IPS-18a (cell line): ENCODE measurements around the gene WNT7A.

Source experiments
- H3K27ac ChIP-seq: one replicate; pipeline ENCODE4 v1.5.1; 2013; ENCODE audit warnings: low read length
- H3K27me3 ChIP-seq: one replicate; pipeline ENCODE4 v1.6.1; 2013; ENCODE audit warnings: mild to moderate bottlenecking, low read length; ENCODE audit not compliant: control insufficient read depth, insufficient read depth
- H3K36me3 ChIP-seq: one replicate; pipeline ENCODE4 v1.6.1; 2013; ENCODE audit warnings: low read depth, low read length; ENCODE audit not compliant: control insufficient read depth
- H3K4me1 ChIP-seq: one replicate; pipeline ENCODE4 v1.6.1; 2013; ENCODE audit warnings: low read depth, low read length; ENCODE audit not compliant: control insufficient read depth
- H3K4me3 ChIP-seq: one replicate; pipeline ENCODE4 v1.5.1; 2013; ENCODE audit warnings: low read length
- H3K9ac ChIP-seq: one replicate; pipeline ENCODE4 v1.6.1; 2013; ENCODE audit warnings: mild to moderate bottlenecking, low read length, moderate library complexity
- H3K9me3 ChIP-seq: one replicate; pipeline ENCODE4 v1.6.1; 2013; ENCODE audit warnings: low read depth, low read length; ENCODE audit not compliant: control insufficient read depth

Gene WNT7A

DNA sequence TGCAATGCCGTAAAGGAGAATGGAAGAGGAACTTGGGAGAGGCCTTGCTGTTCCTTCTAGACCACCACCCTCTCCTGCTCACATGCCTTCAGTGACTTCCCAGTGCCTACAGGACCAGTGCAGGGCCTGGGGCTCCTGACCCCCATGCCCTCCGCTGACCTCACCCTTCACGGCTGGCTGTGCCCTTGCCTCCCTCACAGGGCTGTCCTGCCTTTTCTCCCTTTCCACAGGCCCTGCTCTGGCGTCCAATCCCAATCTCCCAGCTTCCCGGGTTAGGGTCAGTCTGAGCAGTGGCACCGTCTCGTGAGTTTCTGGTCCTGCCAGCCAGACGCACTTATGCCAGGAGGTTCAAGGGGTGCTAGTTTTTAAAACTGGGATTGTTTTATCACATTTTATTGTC lies 110.4 kb downstream of the WNT7A start:
- Histone ChIP-seq H3K9me3 (no peaks in the 10 kb centered on the region), H3K27me3 (no peaks in the 10 kb centered on the region), H3K36me3 (no peaks in the 10 kb centered on the region), H3K4me1 (peaks cover 7% of the 10 kb centered on the region), H3K4me3 (no peak overlapping the region), H3K27ac (no peak overlapping the region), H3K9ac (no peak overlapping the region)

DNA sequence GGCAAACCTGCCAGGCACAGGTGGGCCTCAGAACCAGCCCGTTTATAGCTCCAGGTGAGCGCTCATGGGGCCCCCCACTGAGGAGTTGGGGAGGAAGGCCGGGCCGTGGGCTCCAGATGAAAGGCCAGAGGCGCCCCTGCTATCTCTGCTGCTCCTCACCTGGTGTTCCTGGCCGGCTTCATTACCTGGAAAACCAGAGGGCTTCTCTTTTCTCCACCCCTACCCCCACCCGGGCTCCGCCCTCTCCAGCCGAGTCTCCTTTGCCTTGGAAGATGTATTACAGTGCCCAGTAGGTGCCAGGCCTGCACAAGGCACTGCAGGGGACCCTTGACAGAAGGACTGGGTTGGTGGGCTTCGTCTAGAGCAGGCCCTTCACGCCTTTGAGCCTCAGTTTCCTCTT lies 111.4 kb downstream of the WNT7A start:
- H3K27me3 ChIP-seq: no peaks in the 10 kb centered on the region
- no peak overlapping the region for H3K4me3 ChIP-seq
- no peak overlapping the region for H3K9ac ChIP-seq
- no peaks in the 10 kb centered on the region for H3K9me3 ChIP-seq
- peaks cover 7% of the 10 kb centered on the region for H3K4me1 ChIP-seq
- no peak overlapping the region for H3K27ac ChIP-seq
- no peaks in the 10 kb centered on the region for H3K36me3 ChIP-seq

DNA sequence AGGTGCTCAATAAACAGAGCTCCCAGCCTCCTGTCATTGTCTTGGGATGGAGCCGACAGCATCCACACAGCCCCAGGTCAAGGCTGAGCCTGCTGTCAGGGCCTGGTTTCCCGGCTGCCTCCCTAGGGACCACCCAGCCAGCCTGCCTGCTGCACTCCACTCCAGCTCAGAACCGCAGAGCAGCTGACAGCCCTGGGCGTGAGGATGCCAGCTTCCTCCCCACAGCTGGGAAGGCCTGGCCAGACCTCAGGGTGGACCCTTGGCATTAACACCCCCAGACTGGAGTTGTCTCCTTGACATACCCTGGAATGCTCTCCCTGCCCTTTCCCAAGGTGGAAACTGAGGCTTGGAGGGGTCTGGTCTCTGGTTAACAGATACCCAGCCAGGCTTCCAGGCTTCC lies 112.0 kb downstream of the WNT7A start:
- Histone ChIP-seq H3K4me1 (peaks cover 7% of the 10 kb centered on the region), H3K9ac (no peak overlapping the region), H3K27ac (no peak overlapping the region), H3K4me3 (no peak overlapping the region), H3K27me3 (no peaks in the 10 kb centered on the region), H3K36me3 (no peaks in the 10 kb centered on the region), H3K9me3 (no peaks in the 10 kb centered on the region)

DNA sequence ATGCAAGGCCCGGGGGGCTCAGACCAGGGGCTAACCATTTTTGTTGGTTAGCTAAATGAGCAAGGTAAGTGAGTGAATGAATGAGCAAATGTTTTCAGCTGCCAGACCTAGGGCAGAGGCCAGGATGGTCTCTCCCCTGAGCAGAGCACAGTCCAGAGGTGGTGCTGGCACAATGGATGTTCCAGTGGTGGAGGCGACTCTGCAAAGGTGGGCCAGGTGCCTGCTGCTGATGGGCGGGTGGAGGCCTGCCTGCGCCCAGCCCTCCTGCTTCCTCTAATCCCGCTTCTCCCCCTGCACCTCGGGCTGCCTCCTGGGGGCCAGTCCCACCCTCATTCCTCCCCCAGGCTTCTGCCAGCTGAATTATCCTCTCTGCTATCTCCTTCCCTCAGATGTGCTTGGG lies 112.8 kb downstream of the WNT7A start:
- Histone ChIP-seq H3K27ac (no peak overlapping the region), H3K27me3 (no peaks in the 10 kb centered on the region), H3K36me3 (no peaks in the 10 kb centered on the region), H3K4me1 (peaks cover 7% of the 10 kb centered on the region), H3K4me3 (no peak overlapping the region), H3K9me3 (no peaks in the 10 kb centered on the region), H3K9ac (no peak overlapping the region)
